GM18507 (cell line): Measurements from ENCODE around the gene DCP1B.

ENCODE experiments used
- DNase-seq: peaks from one replicate; pipeline ENCODE4 v3.0.0; 2011; ENCODE audit warnings: low read depth; ENCODE audit not compliant: insufficient read length; ENCODE audit errors: extremely low spot score
- FAIRE-seq: peaks from 2 replicates; lab custom pipeline; 2011; peaks lifted over from hg19 to GRCh38; lab: Jason Lieb, UNC

Gene DCP1B

DNA sequence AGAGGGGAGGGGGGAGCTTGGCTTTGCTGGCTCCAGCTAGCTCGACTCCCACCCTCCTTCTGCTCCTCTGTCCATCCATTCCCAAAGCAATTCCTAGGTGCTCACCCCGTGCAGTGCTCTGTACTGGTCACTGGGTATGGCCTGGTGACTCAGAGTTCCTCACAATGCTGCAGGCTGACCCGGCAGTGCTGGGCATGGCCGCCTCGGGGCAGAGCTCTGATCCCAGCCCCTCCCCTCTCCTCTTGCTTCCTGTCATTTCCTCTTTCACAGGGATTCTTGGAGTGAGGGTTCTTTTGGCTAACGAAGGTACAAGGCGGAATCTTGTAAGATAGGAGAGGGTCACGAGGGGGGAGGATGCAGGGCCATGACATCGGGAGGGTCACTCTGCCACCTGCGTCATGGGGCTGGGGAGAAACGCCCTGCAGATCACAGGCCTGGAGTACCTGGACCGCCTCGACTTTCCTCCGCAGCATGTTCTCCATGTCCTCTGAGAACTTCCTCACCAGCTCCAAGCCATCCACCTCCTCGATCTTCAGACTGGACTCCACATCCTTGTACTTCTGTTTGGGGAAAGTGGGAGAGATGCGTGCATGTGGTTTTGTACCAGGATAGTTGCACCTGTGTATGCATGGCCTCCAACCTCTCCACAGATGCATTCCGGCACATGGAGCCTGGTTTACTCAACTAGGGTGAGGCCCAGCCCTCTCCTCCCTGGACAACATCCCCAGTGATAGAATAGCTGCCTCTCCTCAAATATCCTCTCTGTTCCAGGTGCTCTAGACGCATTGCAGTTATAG is 91.5 kb downstream of the DCP1B start:
- no peak for FAIRE-seq
- DNase-seq = no peak

DNA sequence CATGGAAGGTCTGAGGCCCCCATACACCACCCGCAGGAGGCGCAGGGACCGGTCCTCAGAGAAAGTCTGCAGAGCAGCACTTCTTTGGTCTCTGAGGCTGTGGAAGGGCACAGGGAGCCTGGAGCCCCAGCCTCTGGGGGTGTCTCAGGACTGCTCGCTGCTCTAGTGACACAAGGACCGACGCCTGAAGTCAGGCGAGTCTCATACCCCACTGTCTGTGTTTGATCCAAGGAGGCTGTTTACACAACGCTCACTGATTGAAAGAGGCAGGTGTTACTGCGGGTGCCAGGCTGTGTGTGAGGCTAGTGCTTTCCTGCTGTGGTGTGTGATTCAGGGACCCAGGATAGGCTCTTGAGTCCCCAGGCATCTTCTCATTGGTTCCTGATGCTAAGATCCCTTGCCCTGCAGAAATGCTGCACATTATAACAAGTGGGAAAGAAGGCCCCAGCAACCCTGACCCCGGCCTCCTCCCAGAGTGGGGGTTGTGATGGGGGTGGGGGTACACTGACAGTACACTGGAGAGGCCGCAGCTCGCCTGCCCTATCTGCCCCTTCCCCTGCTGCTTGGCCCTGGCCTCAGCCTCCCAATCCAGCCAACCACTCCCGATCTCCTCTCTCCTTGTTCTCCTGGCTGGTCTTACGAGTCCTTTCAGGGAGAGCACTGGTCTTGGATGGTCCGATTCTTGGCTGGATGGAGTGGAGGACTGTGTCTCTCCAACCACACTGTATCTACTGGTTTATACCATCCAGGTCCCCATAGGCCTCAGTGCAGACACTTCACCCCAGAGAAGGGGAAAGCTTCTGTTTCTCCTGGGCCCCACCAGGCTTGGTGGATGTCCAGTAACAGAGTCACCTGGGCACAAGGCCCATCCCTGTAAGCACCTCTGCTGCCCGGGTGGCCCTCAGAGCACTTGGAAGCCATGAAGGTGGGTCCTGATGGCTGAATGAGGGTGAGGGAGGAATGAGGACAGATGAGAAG is 92.4 kb downstream of the DCP1B start:
- DNase-seq (no peak), FAIRE-seq (no peak)

DNA sequence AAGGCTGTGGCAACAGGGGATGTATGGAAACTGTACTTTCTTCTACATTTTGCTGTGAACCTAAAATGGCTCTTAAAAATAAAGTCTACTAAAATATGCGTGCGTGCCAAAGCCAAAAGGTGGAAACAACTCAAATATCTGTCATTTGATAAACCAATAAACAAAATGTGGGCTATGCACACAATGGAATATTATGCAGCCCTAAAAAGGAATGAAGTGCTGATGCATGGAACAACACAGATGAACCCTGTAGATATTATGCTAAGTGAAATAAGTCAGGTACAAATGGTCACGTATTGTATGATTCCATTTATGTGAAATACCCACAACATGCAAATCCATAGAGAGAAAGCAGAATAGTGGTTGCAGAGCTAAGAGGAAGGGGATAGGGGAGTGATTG is 93.8 kb downstream of the DCP1B start:
- no peak for FAIRE-seq
- no peak for DNase-seq

DNA sequence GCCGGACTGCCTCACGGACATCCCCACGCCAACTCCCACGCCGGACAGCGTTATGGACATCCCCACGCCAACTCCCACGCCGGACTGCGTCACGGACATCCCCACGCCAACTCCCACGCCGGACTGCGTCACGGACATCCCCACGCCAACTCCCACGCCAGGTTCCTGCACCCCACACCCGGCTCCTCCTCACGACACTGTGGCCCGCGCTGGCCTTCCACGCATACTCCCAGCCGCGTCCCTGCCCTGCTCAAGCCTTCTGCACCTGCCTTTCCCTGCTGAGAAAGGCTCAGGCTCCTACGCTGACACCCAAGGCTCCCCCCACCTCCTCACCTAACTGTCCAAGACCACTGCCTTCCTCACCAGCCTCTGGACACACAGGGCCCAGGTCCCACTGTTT is 95.5 kb downstream of the DCP1B start:
- DNase-seq (no peak), FAIRE-seq (no peak)

DNA sequence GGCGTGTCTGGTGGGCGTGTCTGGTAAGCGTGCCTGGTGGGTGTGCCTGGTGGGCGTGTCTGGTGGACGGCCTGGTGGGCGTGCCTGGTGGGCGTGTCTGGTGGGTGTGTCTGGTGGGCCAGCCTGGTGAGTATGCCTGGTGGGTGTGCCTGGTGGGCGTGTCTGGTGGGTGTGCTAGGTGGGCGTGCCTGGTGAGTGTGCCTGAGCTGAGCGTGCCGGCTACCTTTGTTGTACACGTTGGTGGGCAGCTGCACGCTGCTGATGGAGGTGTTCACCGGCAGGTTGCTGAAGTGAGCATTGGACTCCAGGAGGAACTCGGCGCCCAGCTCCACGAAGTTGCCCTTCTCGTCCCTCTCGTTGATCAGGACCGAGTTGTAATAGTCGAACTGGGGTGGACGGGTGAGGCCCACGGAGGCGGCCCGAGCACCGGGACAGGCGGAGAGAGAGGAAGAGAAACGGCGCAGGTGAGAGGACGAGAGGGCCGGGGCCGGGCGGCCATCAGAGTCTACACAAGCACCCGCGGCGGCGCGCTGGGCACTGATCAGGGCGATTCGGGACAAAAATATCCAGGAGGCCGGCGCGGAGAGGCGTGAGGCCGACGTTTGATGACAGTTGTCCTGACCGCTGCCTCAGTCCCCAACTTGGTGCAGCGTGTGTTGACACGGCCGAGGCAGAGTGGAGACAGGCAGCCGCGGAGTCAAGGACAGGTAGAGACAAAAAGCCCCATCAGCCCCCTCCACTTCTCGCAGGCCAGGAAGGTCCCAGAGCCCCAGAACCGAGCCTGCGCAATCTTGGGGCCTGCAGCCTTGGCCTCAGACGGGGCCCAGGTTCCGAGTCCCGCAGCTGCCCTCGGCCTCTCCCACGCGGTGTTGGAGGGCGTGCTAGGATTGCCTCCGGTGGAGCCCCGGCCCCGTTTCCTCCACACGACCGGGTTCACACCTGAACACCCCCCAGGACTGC is 96.3 kb downstream of the DCP1B start:
- DNase-seq = no peak
- FAIRE-seq = no peak

DNA sequence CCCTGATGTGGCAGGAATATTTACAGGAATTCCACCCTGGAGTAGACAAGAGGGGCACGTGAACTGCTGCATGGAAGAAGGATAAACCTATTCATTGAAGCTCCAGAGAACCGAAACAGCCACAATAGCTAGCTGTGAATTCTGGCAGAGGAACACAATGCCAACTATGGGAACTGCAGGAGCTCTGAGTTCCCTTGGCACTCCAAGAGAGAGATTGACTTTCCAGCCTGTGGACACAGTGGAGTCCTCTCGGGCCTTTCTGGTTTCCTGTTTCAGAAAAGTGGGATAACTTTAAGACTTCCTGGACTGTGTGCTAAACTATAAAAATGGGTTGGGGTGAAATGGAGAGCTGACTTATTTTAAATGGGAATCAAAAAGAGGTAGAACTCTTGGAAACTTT is 97.7 kb downstream of the DCP1B start:
- no peak for FAIRE-seq

DNA sequence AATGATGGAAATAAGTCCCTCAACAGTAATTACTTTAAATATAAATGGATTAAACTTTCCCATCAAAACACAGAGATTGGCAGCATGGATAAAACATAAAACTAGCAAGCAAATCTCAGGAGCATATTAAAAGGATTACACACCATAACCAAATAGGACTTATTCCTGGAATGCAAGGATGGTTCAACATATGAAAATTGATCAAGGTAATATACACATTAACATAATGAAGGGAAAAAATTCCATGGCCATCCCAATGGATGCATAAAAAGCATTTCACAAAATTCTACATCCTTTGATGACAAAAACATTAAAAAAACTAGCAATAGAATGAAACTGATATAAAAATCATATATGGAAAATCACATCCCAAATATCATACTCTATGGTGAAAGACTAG is 99.4 kb downstream of the DCP1B start:
- FAIRE-seq = no peak

More for the DNA sequence above, 97.7 kb downstream of the DCP1B start:
- DNase-seq = no peak

DNA sequence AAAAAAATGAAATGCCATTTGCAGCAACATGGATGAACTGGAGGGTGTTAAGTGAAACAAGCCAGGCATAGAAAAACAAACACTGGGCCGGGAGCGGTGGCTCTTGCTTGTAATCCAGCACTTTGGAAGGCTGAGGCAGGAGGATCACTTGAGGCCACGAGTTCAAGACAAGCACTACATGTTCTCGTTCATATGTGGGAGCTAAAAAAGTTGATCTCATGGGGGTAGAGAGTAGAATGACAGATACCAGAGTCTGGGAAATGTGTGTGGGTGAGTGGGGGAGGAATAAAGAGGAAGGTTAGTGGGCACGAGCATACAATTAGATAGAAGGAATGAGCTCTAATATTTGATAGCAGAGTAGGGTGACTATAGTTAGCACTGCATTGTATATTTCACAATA is 107.3 kb downstream of the DCP1B start:
- no peak for FAIRE-seq

More for the DNA sequence above, 99.4 kb downstream of the DCP1B start:
- no peak for DNase-seq

More for the DNA sequence above, 107.3 kb downstream of the DCP1B start:
- no peak for DNase-seq
